ENCODE measurements around the gene ASL. TPM values are rescaled to one million over a fixed set of nuclear protein-coding genes. Genes with fewer than 3 reads are reported as not detected.

ASL gene
- total and polyA plus RNA-seq, 9 of the 15 experiments (the other 6 are each of a cell fraction or from before 2014, with no cell fraction given) = 2.6 to 67.0 (median 33.3) TPM

DNA sequence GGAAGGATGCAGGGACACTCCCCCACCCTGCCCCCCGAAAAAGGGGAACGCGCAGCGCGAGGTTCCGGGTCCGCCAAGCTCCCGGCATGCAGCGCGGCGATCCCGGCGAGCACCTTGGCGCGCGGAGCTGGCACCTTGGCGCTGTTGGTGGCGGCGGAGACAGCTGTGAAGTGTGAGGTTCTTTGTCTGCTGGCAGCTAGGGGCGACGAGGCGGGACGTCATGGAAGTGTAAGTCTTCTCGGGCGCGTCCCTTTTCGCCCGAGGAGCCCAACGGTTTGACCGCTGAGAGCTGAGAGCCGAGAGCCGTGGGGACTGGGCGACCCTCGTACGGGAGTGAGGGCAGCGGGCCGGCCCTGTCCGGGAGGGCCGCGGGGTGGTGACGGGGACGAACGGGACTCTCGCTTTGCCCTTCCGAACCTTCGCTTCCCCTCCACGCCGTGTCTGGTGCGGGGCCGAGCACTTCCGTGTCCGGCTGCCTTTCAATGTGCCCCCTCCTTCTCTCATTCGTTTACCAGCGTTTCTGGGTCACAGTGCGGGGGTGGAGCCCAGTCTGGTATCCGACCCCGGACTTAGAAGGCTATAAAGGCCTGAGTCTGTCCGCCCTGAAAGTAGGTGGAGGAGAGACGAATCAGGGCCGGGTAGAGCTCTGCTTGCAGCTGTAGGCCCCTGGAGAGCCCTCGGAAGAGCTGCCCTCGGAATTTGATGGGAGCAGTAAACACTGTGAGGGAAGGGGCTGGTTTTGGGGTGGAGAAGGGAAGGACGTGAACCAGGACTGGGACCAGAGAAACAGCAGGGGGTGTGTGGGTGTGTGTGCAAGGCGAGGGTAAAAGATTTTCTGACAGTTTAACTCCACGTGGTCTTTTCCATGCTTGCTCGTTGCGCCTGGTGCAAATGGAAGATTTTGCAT, 39.4 kb downstream of the ASL start, which contains the start of gene CRCP (continued):
- TF ChIP-seq POLR3A (IDR thresholded peaks at IDR 0.05; ENCODE audit: borderline replicate concordance, extremely low read depth, insufficient read depth, insufficient read length) (no peak), KDM2B (CRISPR knock-in tag; IDR thresholded peaks at IDR 0.05) (peak; percentile 69; the same call in 1 of the 2 replicates), NR2C1 (IDR thresholded peaks at IDR 0.05) (peak; percentile 76), NR2C1 (tag; IDR thresholded peaks at IDR 0.05) (peak; percentile 58; the same call in 1 of the 2 replicates), BCL6 (CRISPR knock-in tag; IDR thresholded peaks at IDR 0.05) (no peak), MXI1 (IDR thresholded peaks at IDR 0.05; ENCODE audit: low read depth, low read length) (peak; percentile 100), RBM39 (optimal IDR thresholded peaks at IDR 0.05; ENCODE audit: low read depth, low read length) (peak; percentile 14), GATA2 (CRISPR knock-in tag; IDR thresholded peaks at IDR 0.05) (no peak), SRSF3 (IDR thresholded peaks at IDR 0.05; ENCODE audit: insufficient read depth, low read length) (no peak), XRCC3 (IDR thresholded peaks at IDR 0.05) (no peak), MED1 (CRISPR knock-in tag; IDR thresholded peaks at IDR 0.05; ENCODE audit: borderline replicate concordance) (no peak), SREBF1 (IDR thresholded peaks at IDR 0.05; ENCODE audit: borderline replicate concordance, low read depth, low read length) (no peak), SP2 (IDR thresholded peaks at IDR 0.05; ENCODE audit: extremely low read depth, low read depth, low read length, poor library complexity, severe bottlenecking) (no peak), ZNF57 (CRISPR knock-in tag; IDR thresholded peaks at IDR 0.05) (no peak)
- TF ChIP-seq, protein P1, sequence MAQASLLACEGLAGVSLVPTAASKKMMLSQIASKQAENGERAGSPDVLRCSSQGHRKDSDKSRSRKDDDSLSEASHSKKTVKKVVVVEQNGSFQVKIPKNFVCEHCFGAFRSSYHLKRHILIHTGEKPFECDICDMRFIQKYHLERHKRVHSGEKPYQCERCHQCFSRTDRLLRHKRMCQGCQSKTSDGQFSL (CRISPR knock-in tag; IDR thresholded peaks at IDR 0.05) = peak; percentile 75
- TF ChIP-seq, protein P1 (tag; IDR thresholded peaks at IDR 0.05) = peak in 1 of 2 experiments; percentile 29; a peak in 1 of 4 replicates
- TF ChIP-seq, protein P2, sequence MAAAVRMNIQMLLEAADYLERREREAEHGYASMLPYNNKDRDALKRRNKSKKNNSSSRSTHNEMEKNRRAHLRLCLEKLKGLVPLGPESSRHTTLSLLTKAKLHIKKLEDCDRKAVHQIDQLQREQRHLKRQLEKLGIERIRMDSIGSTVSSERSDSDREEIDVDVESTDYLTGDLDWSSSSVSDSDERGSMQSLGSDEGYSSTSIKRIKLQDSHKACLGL (CRISPR knock-in tag; IDR thresholded peaks at IDR 0.05; ENCODE audit: borderline replicate concordance, poor library complexity, severe bottlenecking) = peak; percentile 89
- TF ChIP-seq, protein P3, sequence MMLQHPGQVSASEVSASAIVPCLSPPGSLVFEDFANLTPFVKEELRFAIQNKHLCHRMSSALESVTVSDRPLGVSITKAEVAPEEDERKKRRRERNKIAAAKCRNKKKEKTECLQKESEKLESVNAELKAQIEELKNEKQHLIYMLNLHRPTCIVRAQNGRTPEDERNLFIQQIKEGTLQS (IDR thresholded peaks at IDR 0.05) = no peak
- TF ChIP-seq, protein P3 (CRISPR knock-in tag; conservative IDR thresholded peaks at IDR 0.05) = 0 out of 2 replicates have a peak, but pooled peaks have one; percentile 43
- TF ChIP-seq, protein P4, sequence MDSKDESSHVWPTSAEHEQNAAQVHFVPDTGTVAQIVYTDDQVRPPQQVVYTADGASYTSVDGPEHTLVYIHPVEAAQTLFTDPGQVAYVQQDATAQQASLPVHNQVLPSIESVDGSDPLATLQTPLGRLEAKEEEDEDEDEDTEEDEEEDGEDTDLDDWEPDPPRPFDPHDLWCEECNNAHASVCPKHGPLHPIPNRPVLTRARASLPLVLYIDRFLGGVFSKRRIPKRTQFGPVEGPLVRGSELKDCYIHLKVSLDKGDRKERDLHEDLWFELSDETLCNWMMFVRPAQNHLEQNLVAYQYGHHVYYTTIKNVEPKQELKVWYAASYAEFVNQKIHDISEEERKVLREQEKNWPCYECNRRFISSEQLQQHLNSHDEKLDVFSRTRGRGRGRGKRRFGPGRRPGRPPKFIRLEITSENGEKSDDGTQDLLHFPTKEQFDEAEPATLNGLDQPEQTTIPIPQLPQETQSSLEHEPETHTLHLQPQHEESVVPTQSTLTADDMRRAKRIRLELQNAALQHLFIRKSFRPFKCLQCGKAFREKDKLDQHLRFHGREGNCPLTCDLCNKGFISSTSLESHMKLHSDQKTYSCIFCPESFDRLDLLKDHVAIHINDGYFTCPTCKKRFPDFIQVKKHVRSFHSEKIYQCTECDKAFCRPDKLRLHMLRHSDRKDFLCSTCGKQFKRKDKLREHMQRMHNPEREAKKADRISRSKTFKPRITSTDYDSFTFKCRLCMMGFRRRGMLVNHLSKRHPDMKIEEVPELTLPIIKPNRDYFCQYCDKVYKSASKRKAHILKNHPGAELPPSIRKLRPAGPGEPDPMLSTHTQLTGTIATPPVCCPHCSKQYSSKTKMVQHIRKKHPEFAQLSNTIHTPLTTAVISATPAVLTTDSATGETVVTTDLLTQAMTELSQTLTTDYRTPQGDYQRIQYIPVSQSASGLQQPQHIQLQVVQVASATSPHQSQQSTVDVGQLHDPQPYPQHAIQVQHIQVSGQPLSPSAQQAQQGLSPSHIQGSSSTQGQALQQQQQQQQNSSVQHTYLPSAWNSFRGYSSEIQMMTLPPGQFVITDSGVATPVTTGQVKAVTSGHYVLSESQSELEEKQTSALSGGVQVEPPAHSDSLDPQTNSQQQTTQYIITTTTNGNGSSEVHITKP (IDR thresholded peaks at IDR 0.05; ENCODE audit: partially characterized antibody) = peak; percentile 52
- TF ChIP-seq, protein P5, sequence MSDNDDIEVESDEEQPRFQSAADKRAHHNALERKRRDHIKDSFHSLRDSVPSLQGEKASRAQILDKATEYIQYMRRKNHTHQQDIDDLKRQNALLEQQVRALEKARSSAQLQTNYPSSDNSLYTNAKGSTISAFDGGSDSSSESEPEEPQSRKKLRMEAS (CRISPR knock-in tag; IDR thresholded peaks at IDR 0.05) = peak; percentile 88

All from K562 (cell line).